OCI-LY3 (cell line): Measurements from ENCODE around the gene CAT.
A peak's percentile ranks its signal among the peaks of the same experiment; 100 is the strongest.

Source experiments
- H2AFZ ChIP-seq: fragments of 200-600, 300-600 bp; shearing (Covaris generic); 2 replicates; pipeline ENCODE4 v1.6.0; 2014; ENCODE audit warnings: antibody characterized with exemption, low read depth, low read length
- H3K27ac ChIP-seq: fragments of 200-600, 300-600 bp; sonication (generic); 2 replicates; pipeline ENCODE4 v1.5.1; 2014; ENCODE audit warnings: mild to moderate bottlenecking, low read length, moderate library complexity, mixed read lengths
- H3K27me3 ChIP-seq: fragments of 200-600, 300-600 bp; sonication (generic); 2 replicates; pipeline ENCODE4 v1.6.1; 2014; ENCODE audit warnings: low read depth, low read length, mixed read lengths
- H3K36me3 ChIP-seq: fragments of 200-600, 300-600 bp; sonication (generic); replicated peaks from 2 replicates; pipeline ENCODE3; 2014; ENCODE audit warnings: low read depth, low read length, mixed read lengths
- H3K4me1 ChIP-seq: fragments of 300-600, 200-600 bp; sonication (generic); 2 replicates; pipeline ENCODE4 v1.6.1; 2014; ENCODE audit warnings: low read length, mixed read lengths
- H3K4me2 ChIP-seq: fragments of 200-600, 300-600 bp; sonication (generic); 2 replicates; pipeline ENCODE4 v1.6.1; 2014; ENCODE audit warnings: low read length, mixed read lengths
- H3K4me3 ChIP-seq: fragments of 300-600, 200-600 bp; sonication (generic); 2 replicates; pipeline ENCODE4 v1.5.1; 2014; ENCODE audit warnings: antibody characterized with exemption, mild to moderate bottlenecking, low read length, moderate library complexity
- H3K79me2 ChIP-seq: fragments of 300-600, 200-600 bp; shearing (Covaris generic); 2 replicates; pipeline ENCODE4 v1.6.1; 2014; ENCODE audit warnings: mild to moderate bottlenecking, low read length, mixed read lengths
- H3K9ac ChIP-seq: fragments of 300-600, 200-600 bp; shearing (Covaris generic); 2 replicates; pipeline ENCODE4 v1.6.0; 2014; ENCODE audit warnings: mild to moderate bottlenecking, low read length, moderate library complexity
- H3K9me3 ChIP-seq: fragments of 200-600, 300-600 bp; shearing (Covaris generic); 2 replicates; pipeline ENCODE4 v1.6.1; 2014; ENCODE audit warnings: low read length, mixed read lengths; ENCODE audit not compliant: insufficient read depth
- H4K20me1 ChIP-seq: fragments of 200-600, 300-600 bp; sonication (generic); 2 replicates; pipeline ENCODE4 v1.6.1; 2016; ENCODE audit warnings: low read length, mixed read lengths; ENCODE audit not compliant: insufficient read depth
- EZH2phosphoT487 ChIP-seq: fragments of 200-600 bp; shearing (Covaris generic); IDR thresholded peaks from 2 replicates; pipeline ENCODE4 v1.6.1; 2018; ENCODE audit warnings: antibody characterized with exemption, mixed run types, low read depth
- TF ChIP-seq, protein P1 (sequence below): fragments of 200-600, 300-600 bp; sonication (generic); IDR thresholded peaks from 2 replicates; pipeline ENCODE4 v1.5.1; 2014; ENCODE audit warnings: antibody characterized with exemption, low read length, low read depth

Gene CAT

DNA sequence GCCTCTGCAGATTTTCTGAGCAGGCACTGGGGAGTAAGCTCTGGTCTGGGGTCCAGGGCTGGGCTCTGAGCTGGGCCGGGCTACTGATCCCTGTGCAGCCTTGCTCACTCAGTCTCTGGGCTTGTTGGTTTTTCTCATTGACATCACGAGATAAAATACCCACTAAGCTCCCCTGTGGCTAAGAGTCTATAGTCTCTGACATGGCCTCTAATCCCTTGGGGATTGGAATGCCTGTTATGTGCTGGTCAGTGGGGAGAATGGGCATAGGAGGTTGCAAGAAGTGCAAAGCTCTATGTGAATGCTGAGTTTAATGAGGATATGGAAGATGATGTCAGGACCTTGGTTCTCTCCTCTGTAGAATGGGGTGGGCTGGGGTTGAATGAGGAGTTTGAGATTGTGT is 51.6 kb downstream of the CAT start:
- H3K9me3 ChIP-seq, result no peaks in the 10 kb centered on the region

DNA sequence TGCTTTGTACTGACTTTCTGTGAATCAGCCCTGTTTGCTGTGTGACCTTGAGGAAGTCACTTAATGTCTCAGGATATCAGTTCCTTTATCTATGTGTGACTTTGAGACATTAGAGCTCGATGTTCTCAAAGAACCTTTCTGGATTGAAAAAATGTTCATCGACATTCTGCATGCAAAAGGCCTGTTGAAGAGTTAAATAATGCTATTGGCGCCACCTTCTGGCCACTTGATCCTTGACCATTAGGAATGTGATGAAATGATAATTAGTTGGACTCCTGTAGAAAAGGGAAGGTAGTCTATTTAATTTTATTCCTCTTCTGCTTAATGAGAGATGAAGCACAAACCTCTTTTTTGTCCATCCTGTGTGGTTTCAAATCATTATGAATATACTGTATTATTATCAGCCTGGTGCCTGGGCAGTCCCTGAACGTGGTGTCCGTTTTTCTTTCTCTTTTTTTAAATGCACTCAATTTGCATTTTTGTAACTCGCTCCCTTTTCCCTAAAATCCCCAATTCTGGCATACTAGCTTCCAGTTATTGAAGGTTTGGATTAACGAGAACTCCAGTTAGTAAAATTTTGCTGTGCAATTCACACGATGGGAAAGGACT is 54.2 kb downstream of the CAT start:
- Histone ChIP-seq H3K79me2 (no peaks in the 10 kb centered on the region), H3K27ac (no peak overlapping the region), H4K20me1 (no peaks in the 10 kb centered on the region), H3K27me3 (peaks cover 11% of the 10 kb centered on the region), H3K9me3 (no peaks in the 10 kb centered on the region), H3K4me3 (no peak overlapping the region), H3K36me3 (no peaks in the 10 kb centered on the region), H3K9ac (no peak overlapping the region), H3K4me1 (peaks cover 7% of the 10 kb centered on the region), H2AFZ (no peak overlapping the region), H3K4me2 (peak overlapping the region; percentile 10; the same call in 1 of the 2 replicates)
- no peak for TF ChIP-seq EZH2phosphoT487
- TF ChIP-seq, protein P1, sequence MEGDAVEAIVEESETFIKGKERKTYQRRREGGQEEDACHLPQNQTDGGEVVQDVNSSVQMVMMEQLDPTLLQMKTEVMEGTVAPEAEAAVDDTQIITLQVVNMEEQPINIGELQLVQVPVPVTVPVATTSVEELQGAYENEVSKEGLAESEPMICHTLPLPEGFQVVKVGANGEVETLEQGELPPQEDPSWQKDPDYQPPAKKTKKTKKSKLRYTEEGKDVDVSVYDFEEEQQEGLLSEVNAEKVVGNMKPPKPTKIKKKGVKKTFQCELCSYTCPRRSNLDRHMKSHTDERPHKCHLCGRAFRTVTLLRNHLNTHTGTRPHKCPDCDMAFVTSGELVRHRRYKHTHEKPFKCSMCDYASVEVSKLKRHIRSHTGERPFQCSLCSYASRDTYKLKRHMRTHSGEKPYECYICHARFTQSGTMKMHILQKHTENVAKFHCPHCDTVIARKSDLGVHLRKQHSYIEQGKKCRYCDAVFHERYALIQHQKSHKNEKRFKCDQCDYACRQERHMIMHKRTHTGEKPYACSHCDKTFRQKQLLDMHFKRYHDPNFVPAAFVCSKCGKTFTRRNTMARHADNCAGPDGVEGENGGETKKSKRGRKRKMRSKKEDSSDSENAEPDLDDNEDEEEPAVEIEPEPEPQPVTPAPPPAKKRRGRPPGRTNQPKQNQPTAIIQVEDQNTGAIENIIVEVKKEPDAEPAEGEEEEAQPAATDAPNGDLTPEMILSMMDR, result peak; percentile 89

More for the DNA sequence above, 51.6 kb downstream of the CAT start:
- TF ChIP-seq, protein P1, result no peak
- TF ChIP-seq EZH2phosphoT487, result no peak
- Histone ChIP-seq H3K4me2 (no peak overlapping the region), H3K27ac (no peak overlapping the region), H4K20me1 (no peaks in the 10 kb centered on the region), H3K79me2 (no peaks in the 10 kb centered on the region), H3K4me3 (no peak overlapping the region), H3K9ac (no peak overlapping the region), H2AFZ (no peak overlapping the region), H3K4me1 (peaks cover 7% of the 10 kb centered on the region), H3K27me3 (peaks cover 11% of the 10 kb centered on the region), H3K36me3 (no peaks in the 10 kb centered on the region)

DNA sequence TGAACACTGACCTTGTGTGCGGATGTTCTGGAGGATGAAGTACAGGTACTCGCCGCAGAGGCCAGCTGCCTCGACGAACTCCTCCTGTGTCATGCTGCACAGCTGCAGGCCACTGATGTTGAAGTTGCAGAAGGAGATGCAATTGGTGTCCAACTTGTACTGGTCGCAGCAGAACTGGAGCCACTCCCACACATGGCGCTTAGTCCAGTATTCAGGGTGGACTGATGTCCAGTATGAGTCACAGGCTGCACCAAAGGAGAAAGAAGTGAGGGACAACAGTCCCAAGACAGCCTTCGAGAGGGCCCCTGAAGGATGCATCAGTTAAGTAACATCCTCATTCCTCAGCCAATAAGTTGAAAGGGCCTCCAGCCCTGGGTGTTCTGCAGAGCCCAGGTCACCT is 54.7 kb downstream of the CAT start:
- Histone ChIP-seq H3K36me3 (no peaks in the 10 kb centered on the region), H4K20me1 (no peaks in the 10 kb centered on the region), H2AFZ (no peak overlapping the region), H3K9ac (no peak overlapping the region), H3K4me1 (peaks cover 7% of the 10 kb centered on the region), H3K4me3 (no peak overlapping the region), H3K27ac (no peak overlapping the region), H3K9me3 (no peaks in the 10 kb centered on the region), H3K4me2 (no peak overlapping the region), H3K27me3 (peaks cover 10% of the 10 kb centered on the region), H3K79me2 (no peaks in the 10 kb centered on the region)
- TF ChIP-seq EZH2phosphoT487, result no peak
- TF ChIP-seq, protein P1, result no peak

DNA sequence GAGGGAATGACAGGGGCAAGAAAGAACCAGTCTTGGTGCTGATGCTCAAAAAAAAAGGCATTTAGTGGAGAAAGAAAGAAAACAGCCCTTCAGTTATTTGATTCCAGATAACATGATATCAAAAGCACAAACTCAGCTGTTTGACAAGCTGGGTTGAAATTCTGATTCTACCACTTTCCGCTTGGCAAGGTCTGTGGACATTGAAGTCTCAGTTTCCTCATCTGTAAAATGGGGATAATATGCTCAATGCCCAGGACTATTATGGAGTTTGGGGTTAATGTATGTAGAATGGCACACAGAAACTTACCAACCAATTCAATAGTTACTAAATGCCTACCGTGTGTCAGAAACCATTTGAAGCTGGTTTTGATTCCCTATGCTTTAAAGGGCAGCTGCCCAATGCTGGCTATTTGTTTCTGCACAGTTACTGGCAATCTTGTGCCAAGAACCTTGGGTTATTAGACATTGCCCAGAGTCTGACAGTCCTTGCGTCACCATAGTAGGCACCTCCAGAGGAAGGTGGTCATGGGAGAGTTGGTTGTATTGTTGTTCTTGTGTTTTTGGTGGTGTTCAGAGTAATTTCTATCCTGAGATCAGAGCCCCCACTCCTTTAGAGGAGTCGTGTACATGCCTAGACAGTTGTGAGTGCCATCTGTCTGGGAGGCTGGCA is 55.3 kb downstream of the CAT start:
- no peaks in the 10 kb centered on the region for H3K79me2 ChIP-seq
- H3K9me3 ChIP-seq, result no peaks in the 10 kb centered on the region
- H3K9ac ChIP-seq, result no peak overlapping the region
- H3K36me3 ChIP-seq, result no peaks in the 10 kb centered on the region
- peaks cover 7% of the 10 kb centered on the region for H3K4me1 ChIP-seq
- H4K20me1 ChIP-seq, result no peaks in the 10 kb centered on the region
- H2AFZ ChIP-seq, result no peak overlapping the region
- no peak overlapping the region for H3K4me3 ChIP-seq
- no peak for TF ChIP-seq EZH2phosphoT487
- TF ChIP-seq, protein P1, result no peak
- no peak overlapping the region for H3K4me2 ChIP-seq
- peaks cover 8% of the 10 kb centered on the region for H3K27me3 ChIP-seq
- H3K27ac ChIP-seq, result no peak overlapping the region
